SU-DHL-6 (cell line): Measurements from ENCODE around the gene GCH1.

Source experiments
- H2AFZ ChIP-seq: fragments of 200-600 bp; sonication (generic); 2 replicates; pipeline ENCODE4 v1.6.1; 2014; ENCODE audit warnings: low read depth, mild to moderate bottlenecking, moderate library complexity, mixed read lengths, antibody characterized with exemption, low read length; ENCODE audit not compliant: severe bottlenecking
- H3F3A ChIP-seq: fragments of 200-600 bp; shearing (Covaris generic); 2 replicates; pipeline ENCODE4 v1.6.0; 2016; ENCODE audit warnings: antibody characterized with exemption, mild to moderate bottlenecking; ENCODE audit not compliant: insufficient read depth
- H3K27ac ChIP-seq: fragments of 200-600 bp; sonication (generic); 2 replicates; pipeline ENCODE4 v1.5.1; 2016; ENCODE audit warnings: low read depth, mild to moderate bottlenecking, low read length, moderate library complexity, mixed read lengths
- H3K27me3 ChIP-seq: fragments of 200-600 bp; sonication (generic), shearing (Covaris generic); 2 replicates; pipeline ENCODE4 v1.6.0; 2014; ENCODE audit warnings: mild to moderate bottlenecking, low read length
- H3K36me3 ChIP-seq: fragments of 200-600 bp; sonication (generic); 2 replicates; pipeline ENCODE4 v1.6.1; 2014; ENCODE audit warnings: mild to moderate bottlenecking, low read length, mixed read lengths
- H3K4me2 ChIP-seq: fragments of 300-600, 200-600 bp; shearing (Covaris generic), sonication (generic); 2 replicates; pipeline ENCODE4 v1.6.0; 2014; ENCODE audit warnings: low read length, low read depth, mild to moderate bottlenecking; ENCODE audit not compliant: poor library complexity, severe bottlenecking
- H3K4me3 ChIP-seq: fragments of 200-600 bp; sonication (generic); 2 replicates; pipeline ENCODE4 v1.5.1; 2014; ENCODE audit warnings: antibody characterized with exemption, low read length, mild to moderate bottlenecking, mixed read lengths; ENCODE audit not compliant: insufficient read depth, poor library complexity, severe bottlenecking
- H3K79me2 ChIP-seq: fragments of 200-600 bp; sonication (generic); 2 replicates; pipeline ENCODE4 v1.6.1; 2014; ENCODE audit warnings: mild to moderate bottlenecking, low read length, moderate library complexity; ENCODE audit not compliant: insufficient read depth
- H3K9ac ChIP-seq: fragments of 200-600 bp; sonication (generic); 2 replicates; pipeline ENCODE4 v1.7.0; 2014; ENCODE audit warnings: mild to moderate bottlenecking, low read length
- H3K9me2 ChIP-seq: fragments of 200-600 bp; sonication (generic); replicated peaks from 2 replicates; pipeline ENCODE4 v1.6.1; 2014; ENCODE audit warnings: low read length; ENCODE audit not compliant: insufficient read depth
- H3K9me3 ChIP-seq: fragments of 200-600 bp; sonication (generic); 2 replicates; pipeline ENCODE4 v1.6.1; 2014; ENCODE audit warnings: low read length, mixed read lengths; ENCODE audit not compliant: insufficient read depth
- H4K20me1 ChIP-seq: fragments of 200-600 bp; sonication (generic); 2 replicates; pipeline ENCODE4 v1.6.1; 2014; ENCODE audit warnings: low read depth, mild to moderate bottlenecking, antibody characterized with exemption, low read length, moderate library complexity, mixed read lengths
- EZH2phosphoT487 ChIP-seq: fragments of 200-600 bp; sonication (generic), shearing (Covaris generic); conservative IDR thresholded peaks from 2 replicates; pipeline ENCODE4 v1.6.1; 2018; ENCODE audit warnings: mild to moderate bottlenecking, antibody characterized with exemption, low read length, moderate library complexity, mixed read lengths
- TF ChIP-seq, protein P1 (sequence below): fragments of 200-600 bp; sonication (generic); IDR thresholded peaks from one replicate; pipeline ENCODE4 v1.5.1; 2017; ENCODE audit warnings: antibody characterized with exemption, mild to moderate bottlenecking, low read length, moderate library complexity; ENCODE audit not compliant: insufficient read depth, poor library complexity, severe bottlenecking

GCH1 gene

DNA sequence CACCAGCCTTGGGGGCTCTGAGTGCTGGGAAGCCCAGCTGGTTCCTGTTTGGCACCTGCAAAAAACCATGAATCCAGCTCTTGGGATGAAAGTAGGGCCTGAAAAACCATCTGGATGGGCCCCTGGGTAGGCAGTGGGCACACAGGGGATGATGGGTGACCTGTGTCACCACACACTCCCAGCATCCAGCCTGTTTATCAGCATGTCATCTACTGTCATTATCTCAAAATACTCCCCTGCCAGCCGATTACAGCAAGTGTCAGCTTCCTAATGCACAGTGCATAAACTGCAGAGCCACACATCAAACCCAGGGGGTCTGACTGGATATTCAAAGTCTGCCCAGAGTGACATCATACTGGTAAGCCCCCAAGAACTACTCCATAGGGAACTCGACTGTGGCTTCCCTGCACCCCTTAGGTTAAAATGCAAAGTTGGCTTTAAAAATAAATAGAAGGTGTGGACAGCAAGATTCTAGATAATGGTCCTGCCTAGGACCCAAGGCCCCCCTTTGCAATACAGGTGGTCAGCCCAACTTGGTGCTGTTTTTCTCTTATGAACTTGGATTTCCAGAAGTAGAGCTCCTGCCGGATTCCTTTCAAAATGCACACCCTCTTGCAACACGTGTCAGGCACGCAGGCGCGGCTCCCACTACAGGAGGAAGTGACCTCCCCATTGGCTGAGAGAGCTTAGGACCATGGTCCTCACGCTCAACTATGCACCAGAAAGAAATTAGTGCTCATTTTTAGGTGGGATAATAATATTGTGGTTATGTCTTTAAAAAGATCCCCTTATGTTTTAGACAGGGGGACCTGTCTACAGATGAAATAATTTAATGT is 94.1 kb downstream of the GCH1 start:
- no peak overlapping the region for H3K4me2 ChIP-seq
- H3K9me2 ChIP-seq = no peaks in the 10 kb centered on the region
- no peak overlapping the region for H3K4me3 ChIP-seq
- no peaks in the 10 kb centered on the region for H3K79me2 ChIP-seq
- H3K9me3 ChIP-seq = no peaks in the 10 kb centered on the region
- no peaks in the 10 kb centered on the region for H4K20me1 ChIP-seq
- no peaks in the 10 kb centered on the region for H3K36me3 ChIP-seq
- no peaks in the 10 kb centered on the region for H3F3A ChIP-seq
- no peaks in the 10 kb centered on the region for H3K27me3 ChIP-seq
- H3K27ac ChIP-seq = no peak overlapping the region
- no peak overlapping the region for H2AFZ ChIP-seq
- TF ChIP-seq, protein P1, sequence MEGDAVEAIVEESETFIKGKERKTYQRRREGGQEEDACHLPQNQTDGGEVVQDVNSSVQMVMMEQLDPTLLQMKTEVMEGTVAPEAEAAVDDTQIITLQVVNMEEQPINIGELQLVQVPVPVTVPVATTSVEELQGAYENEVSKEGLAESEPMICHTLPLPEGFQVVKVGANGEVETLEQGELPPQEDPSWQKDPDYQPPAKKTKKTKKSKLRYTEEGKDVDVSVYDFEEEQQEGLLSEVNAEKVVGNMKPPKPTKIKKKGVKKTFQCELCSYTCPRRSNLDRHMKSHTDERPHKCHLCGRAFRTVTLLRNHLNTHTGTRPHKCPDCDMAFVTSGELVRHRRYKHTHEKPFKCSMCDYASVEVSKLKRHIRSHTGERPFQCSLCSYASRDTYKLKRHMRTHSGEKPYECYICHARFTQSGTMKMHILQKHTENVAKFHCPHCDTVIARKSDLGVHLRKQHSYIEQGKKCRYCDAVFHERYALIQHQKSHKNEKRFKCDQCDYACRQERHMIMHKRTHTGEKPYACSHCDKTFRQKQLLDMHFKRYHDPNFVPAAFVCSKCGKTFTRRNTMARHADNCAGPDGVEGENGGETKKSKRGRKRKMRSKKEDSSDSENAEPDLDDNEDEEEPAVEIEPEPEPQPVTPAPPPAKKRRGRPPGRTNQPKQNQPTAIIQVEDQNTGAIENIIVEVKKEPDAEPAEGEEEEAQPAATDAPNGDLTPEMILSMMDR = no peak
- TF ChIP-seq EZH2phosphoT487 = no peak
- no peak overlapping the region for H3K9ac ChIP-seq

DNA sequence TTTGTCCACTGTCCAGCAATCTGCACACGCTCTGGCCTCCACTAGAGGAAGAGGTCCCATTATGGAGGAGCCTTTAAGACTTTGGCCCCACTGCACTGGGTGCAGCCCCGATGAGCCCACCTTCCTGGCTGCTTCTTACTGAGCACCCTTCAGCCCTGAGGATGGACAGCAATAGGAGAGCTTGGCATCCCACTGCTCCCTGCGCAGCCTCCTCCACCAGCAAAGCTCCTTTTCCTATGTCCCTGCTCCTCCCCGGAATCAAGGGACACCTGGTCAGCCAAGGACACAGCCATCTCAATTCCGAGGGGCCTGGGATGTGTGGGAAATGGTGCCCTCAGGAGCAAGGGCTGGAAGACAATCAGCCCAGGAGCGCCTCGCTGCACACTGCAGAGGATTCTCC is 94.7 kb downstream of the GCH1 start:
- Histone ChIP-seq H3K27ac (no peak overlapping the region), H3K27me3 (no peaks in the 10 kb centered on the region), H3K9me2 (no peaks in the 10 kb centered on the region), H3K79me2 (no peaks in the 10 kb centered on the region), H3K9me3 (no peaks in the 10 kb centered on the region), H3K9ac (no peak overlapping the region), H3K4me2 (no peak overlapping the region), H3F3A (no peaks in the 10 kb centered on the region), H3K4me3 (no peak overlapping the region), H3K36me3 (no peaks in the 10 kb centered on the region), H2AFZ (no peak overlapping the region), H4K20me1 (no peaks in the 10 kb centered on the region)
- TF ChIP-seq, protein P1 = no peak
- TF ChIP-seq EZH2phosphoT487 = no peak

DNA sequence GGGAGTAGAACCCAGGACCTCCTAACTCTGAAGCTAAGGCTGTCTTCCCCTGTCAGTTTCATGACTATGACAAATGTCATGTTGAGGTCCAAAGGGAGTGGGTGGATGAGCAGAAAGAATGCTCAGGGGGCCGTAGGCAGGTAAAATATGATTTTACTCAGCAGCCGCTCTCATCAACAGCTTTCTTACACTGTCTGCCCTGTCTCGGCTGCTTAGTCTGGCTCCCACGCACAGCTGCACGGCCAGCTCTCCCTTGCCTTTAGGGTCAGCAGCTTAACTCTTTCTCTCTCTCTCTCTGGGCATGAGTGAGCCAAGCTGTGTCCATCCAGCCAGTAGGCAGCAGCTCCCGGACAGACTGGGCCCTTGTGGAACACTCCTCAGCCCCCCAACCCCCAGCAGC is 95.2 kb downstream of the GCH1 start:
- Histone ChIP-seq H4K20me1 (no peaks in the 10 kb centered on the region), H3K27ac (no peak overlapping the region), H3F3A (no peaks in the 10 kb centered on the region), H3K4me3 (no peak overlapping the region), H3K79me2 (no peaks in the 10 kb centered on the region), H3K9me3 (no peaks in the 10 kb centered on the region), H3K9ac (no peak overlapping the region), H3K27me3 (no peaks in the 10 kb centered on the region), H3K9me2 (no peaks in the 10 kb centered on the region), H3K36me3 (no peaks in the 10 kb centered on the region), H2AFZ (no peak overlapping the region), H3K4me2 (no peak overlapping the region)
- TF ChIP-seq EZH2phosphoT487 = no peak
- TF ChIP-seq, protein P1 = no peak
